ENCODE data around the gene NOXO1. TPM values are rescaled to one million over a fixed set of nuclear protein-coding genes. Genes with fewer than 3 reads are reported as not detected.

NOXO1 gene
- total and polyA plus RNA-seq, 9 of the 15 experiments (the other 6 are each of a cell fraction or from before 2014, with no cell fraction given): not detected

DNA sequence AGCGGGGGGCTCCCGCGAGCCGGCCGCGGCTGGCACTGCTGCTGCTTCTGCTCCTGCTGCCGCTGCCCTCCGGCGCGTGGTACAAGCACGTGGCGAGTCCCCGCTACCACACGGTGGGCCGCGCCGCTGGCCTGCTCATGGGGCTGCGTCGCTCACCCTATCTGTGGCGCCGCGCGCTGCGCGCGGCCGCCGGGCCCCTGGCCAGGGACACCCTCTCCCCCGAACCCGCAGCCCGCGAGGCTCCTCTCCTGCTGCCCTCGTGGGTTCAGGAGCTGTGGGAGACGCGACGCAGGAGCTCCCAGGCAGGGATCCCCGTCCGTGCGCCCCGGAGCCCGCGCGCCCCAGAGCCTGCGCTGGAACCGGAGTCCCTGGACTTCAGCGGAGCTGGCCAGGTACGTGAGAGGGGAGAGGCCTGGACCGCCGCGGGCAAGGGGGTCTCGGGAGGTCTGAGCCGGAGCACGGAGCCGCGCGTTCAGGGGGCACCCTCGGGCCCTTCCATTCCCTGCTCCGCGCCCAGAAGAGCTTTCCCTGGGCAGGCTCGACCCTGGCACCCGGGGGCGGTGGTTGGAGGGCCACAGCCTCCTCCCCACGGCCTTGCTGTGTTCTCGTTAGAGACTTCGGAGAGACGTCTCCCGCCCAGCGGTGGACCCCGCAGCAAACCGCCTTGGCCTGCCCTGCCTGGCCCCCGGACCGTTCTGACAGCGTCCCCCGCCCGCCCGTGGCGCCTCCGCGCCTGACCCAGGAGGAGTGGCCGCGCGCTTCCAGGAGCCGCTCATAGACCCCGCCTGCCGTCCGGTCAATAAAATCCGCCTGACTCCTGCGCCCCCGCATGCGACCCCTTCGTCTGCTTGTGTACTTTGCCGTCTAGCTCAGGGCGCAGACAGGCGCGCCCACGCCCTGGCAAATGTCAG is 38.9 kb upstream of the NOXO1 start (continued):
- TF ChIP-seq ARID3B (CRISPR knock-in tag; IDR thresholded peaks at IDR 0.05; ENCODE audit: borderline replicate concordance) (no peak), E2F6 (IDR thresholded peaks at IDR 0.05; ENCODE audit: borderline replicate concordance in 1 of 2, extremely low read depth in 1 of 2, insufficient read depth in 1 of 2, insufficient read length in 1 of 2, low read depth in 1 of 2, low read length in 1 of 2, poor library complexity in 1 of 2, severe bottlenecking in 1 of 2) (peak in 1 of 2 experiments; percentile 76), NFIC (IDR thresholded peaks at IDR 0.05) (peak; percentile 33; the same call in 1 of the 2 replicates), ZBTB7A (IDR thresholded peaks at IDR 0.05; ENCODE audit: borderline replicate concordance, control insufficient read depth, low read depth, low read length) (peak; percentile 74; the same call in 1 of the 2 replicates), HDAC6 (IDR thresholded peaks at IDR 0.05; ENCODE audit: low read depth, low read length) (0 out of 2 replicates have a peak, but pooled peaks have one; percentile 3), SRSF1 (IDR thresholded peaks at IDR 0.05; ENCODE audit: low read depth, low read length) (no peak), NFYB (IDR thresholded peaks at IDR 0.05; ENCODE audit: extremely low read depth, insufficient read length) (no peak), L3MBTL2 (IDR thresholded peaks at IDR 0.05) (peak; percentile 40; the same call in 1 of the 2 replicates), NELFE (IDR thresholded peaks at IDR 0.05; ENCODE audit: insufficient read depth, insufficient read length) (no peak), STAT6 (CRISPR knock-in tag; IDR thresholded peaks at IDR 0.05) (no peak), CTCF (IDR thresholded peaks at IDR 0.05 in 2 of 3, conservative IDR thresholded peaks at IDR 0.05 in 1 of 3; ENCODE audit: insufficient read depth in 2 of 3, low read depth in 1 of 3, low read length in 3 of 3) (0 out of 6 replicates have a peak, but pooled peaks of 1 of the 3 experiments have one; percentile 12), EGR1 (conservative IDR thresholded peaks at IDR 0.05) (peak; percentile 62), RBFOX2 (IDR thresholded peaks at IDR 0.05; ENCODE audit: low read depth, low read length) (peak; percentile 28; the same call in 1 of the 2 replicates), POLR2G (IDR thresholded peaks at IDR 0.05; ENCODE audit: low read depth, low read length) (peak; percentile 24; the same call in 1 of the 2 replicates)

Measured in K562 (cell line).